HCT116 (cell line): ENCODE results near the gene LHFPL6. TPM values are rescaled to one million over a fixed set of nuclear protein-coding genes. Genes with fewer than 3 reads are reported as not detected.

ENCODE experiments used
- ATAC-seq: fragments of 200-7000 bp; cut with Tn5 transposase; 2 replicates; pipeline ENCODE4 v1.9.1; 2020; ENCODE audit warnings: mild to moderate bottlenecking, moderate library complexity
- BruUV-seq: library from RNA; stranded (reverse); fragments of 400-500 nt; replicated peaks from 2 replicates; lab custom pipeline; 2021; lab: Mats Ljungman, UMichigan
- CTCF ChIA-PET: fragments of 300-600 bp; sonication (Branson Sonifier 250); formaldehyde crosslinking; loops from one replicate; lab custom pipeline; 2021; ENCODE audit warnings: antibody characterized with exemption; lab: Charles Lee
- POLR2A ChIA-PET: fragments of 300-600, 350-600 bp; sonication (Branson Sonifier 250); formaldehyde crosslinking; loops from one replicate; lab custom pipeline; 2021; ENCODE audit warnings: antibody characterized with exemption; lab: Charles Lee
- RAD21 ChIA-PET, 2 experiments: fragments of 300-600 bp; sonication (Branson Sonifier 250); formaldehyde crosslinking; loops; one replicate each; lab custom pipeline; 2023; ENCODE audit warnings: low total read pairs in 2 of 2; ENCODE audit not compliant: uncharacterized antibody in 2 of 2, unreplicated experiment in 2 of 2, low non-redundant PET in 1 of 2; lab: Charles Lee
- DNase-seq: peaks from one replicate; pipeline ENCODE4 v3.0.0-alpha.2; 2010; ENCODE audit warnings: low read depth, low spot score
- H2AFZ ChIP-seq: fragments of 200-600 bp; shearing (Covaris generic), sonication (generic); 2 replicates; pipeline ENCODE4 v1.6.1; 2017; ENCODE audit warnings: low read depth, mixed run types, mixed read lengths, antibody characterized with exemption, low read length; ENCODE audit not compliant: poor library complexity, severe bottlenecking
- H3K27ac ChIP-seq: 2 replicates; pipeline ENCODE4 v1.5.1; 2012; ENCODE audit warnings: low read depth, low read length
- H3K27me3 ChIP-seq: fragments of 200-600 bp; sonication (generic); 2 replicates; pipeline ENCODE4 v1.6.1; 2016; ENCODE audit warnings: mixed run types, low read length, mixed read lengths; ENCODE audit not compliant: insufficient read depth
- H3K36me3 ChIP-seq, 2 experiments: fragments of 200-500 bp in 1 of 2; fragments of 200-600 bp in 1 of 2; sonication (Bioruptor generic) in 1 of 2; sonication (generic) in 1 of 2; 2 replicates each; pipeline versions ENCODE4 v1.5.1 to v1.6.1; 2014 to 2016; ENCODE audit warnings: low read length in 2 of 2, inconsistent platforms in 1 of 2, mixed read lengths in 1 of 2, mixed run types in 1 of 2; ENCODE audit not compliant: insufficient read depth in 2 of 2, control insufficient read depth in 1 of 2
- H3K4me1 ChIP-seq, 2 experiments: fragments of 200-600 bp in 1 of 2; sonication (generic) in 1 of 2; 2 replicates each; pipeline versions ENCODE4 v1.5.1 to v1.6.1; 2012 to 2017; ENCODE audit warnings: low read length in 2 of 2, inconsistent platforms in 1 of 2, mild to moderate bottlenecking in 1 of 2, mixed read lengths in 1 of 2, mixed run types in 1 of 2, moderate library complexity in 1 of 2; ENCODE audit not compliant: insufficient read depth in 2 of 2, control insufficient read depth in 1 of 2
- H3K4me2 ChIP-seq: fragments of 200-600 bp; sonication (generic); 2 replicates; pipeline ENCODE4 v1.6.1; 2017; ENCODE audit warnings: mixed run types, low read length, mixed read lengths
- H3K4me3 ChIP-seq, 2 experiments: fragments of 200-600 bp in 1 of 2; sonication (generic) in 1 of 2; replicated peaks in 1 of 2; 2 replicates each; pipeline ENCODE4 v1.5.1; 2011 to 2016; ENCODE audit warnings: low read length in 2 of 2, control low read depth in 1 of 2, low read depth in 1 of 2, mild to moderate bottlenecking in 1 of 2, mixed read lengths in 1 of 2, mixed run types in 1 of 2
- H3K79me2 ChIP-seq: fragments of 200-600 bp; sonication (generic); 2 replicates; pipeline ENCODE4 v1.6.1; 2017; ENCODE audit warnings: mild to moderate bottlenecking, mixed run types, low read length, moderate library complexity, mixed read lengths; ENCODE audit not compliant: insufficient read depth
- H3K9ac ChIP-seq: fragments of 200-600 bp; sonication (generic); 2 replicates; pipeline ENCODE4 v1.6.1; 2016; ENCODE audit warnings: low read length, mixed read lengths
- H3K9me2 ChIP-seq: fragments of 200-600 bp; sonication (generic), shearing (Covaris generic); 2 replicates; pipeline ENCODE4 v1.6.1; 2017; ENCODE audit warnings: mixed run types, mild to moderate bottlenecking, moderate library complexity; ENCODE audit not compliant: insufficient read depth
- H3K9me3 ChIP-seq, 2 experiments: fragments of 200-500 bp in 1 of 2; fragments of 200-600 bp in 1 of 2; sonication (Bioruptor generic) in 1 of 2; sonication (generic) in 1 of 2; 2 replicates each; pipeline ENCODE4 v1.6.1; 2014 to 2017; ENCODE audit warnings: low read length in 2 of 2, mixed read lengths in 2 of 2, inconsistent platforms in 1 of 2, low read depth in 1 of 2, mild to moderate bottlenecking in 1 of 2, mixed run types in 1 of 2, moderate library complexity in 1 of 2; ENCODE audit not compliant: control insufficient read depth in 1 of 2, insufficient read depth in 1 of 2
- H4K20me1 ChIP-seq: fragments of 200-600 bp; sonication (generic), shearing (Covaris generic); 2 replicates; pipeline ENCODE4 v1.6.1; 2017; ENCODE audit warnings: mixed run types, mild to moderate bottlenecking, moderate library complexity; ENCODE audit not compliant: insufficient read depth
- CBX3 ChIP-seq: IDR thresholded peaks from 2 replicates; pipeline ENCODE4 v1.6.1; 2012; ENCODE audit warnings: low read depth
- CEBPB ChIP-seq: IDR thresholded peaks from 2 replicates; pipeline ENCODE4 v1.6.1; 2012; ENCODE audit warnings: low read depth
- EGR1 ChIP-seq: IDR thresholded peaks from 2 replicates; pipeline ENCODE4 v1.6.1; 2012; ENCODE audit warnings: low read depth
- ELF1 ChIP-seq: IDR thresholded peaks from 2 replicates; pipeline ENCODE4 v1.6.1; 2012; ENCODE audit warnings: low read depth, borderline replicate concordance
- EZH2 ChIP-seq: fragments of 200-600 bp; sonication (generic); IDR thresholded peaks from 2 replicates; pipeline ENCODE4 v1.6.1; 2017; ENCODE audit warnings: antibody characterized with exemption, mixed run types
- EZH2phosphoT487 ChIP-seq: fragments of 200-600 bp; IDR thresholded peaks from 2 replicates; pipeline ENCODE4 v1.6.1; 2018; ENCODE audit warnings: antibody characterized with exemption, borderline replicate concordance
- FOSL1 ChIP-seq: IDR thresholded peaks from 2 replicates; pipeline ENCODE4 v1.6.1; 2012; ENCODE audit warnings: low read depth
- JUND ChIP-seq: IDR thresholded peaks from 2 replicates; pipeline ENCODE4 v1.6.1; 2012
- POLR2AphosphoS5 ChIP-seq: IDR thresholded peaks from 2 replicates; pipeline ENCODE4 v1.6.1; 2011; ENCODE audit warnings: mild to moderate bottlenecking, low read depth, low read length, moderate library complexity
- RAD21 ChIP-seq: IDR thresholded peaks from 2 replicates; pipeline ENCODE4 v1.6.1; 2012; ENCODE audit warnings: low read depth, mild to moderate bottlenecking
- SP1 ChIP-seq: IDR thresholded peaks from 2 replicates; pipeline ENCODE4 v1.6.1; 2012; ENCODE audit warnings: low read depth
- TCF7L2 ChIP-seq: IDR thresholded peaks from 2 replicates; pipeline ENCODE4 v1.7.0; 2011; ENCODE audit warnings: borderline replicate concordance, inconsistent platforms; ENCODE audit not compliant: insufficient read depth, insufficient read length; ENCODE audit errors: extremely low read depth
- YY1 ChIP-seq: IDR thresholded peaks from 2 replicates; pipeline ENCODE4 v1.6.1; 2011; ENCODE audit warnings: low read length, low read depth, moderate library complexity, mild to moderate bottlenecking; ENCODE audit not compliant: insufficient replicate concordance; ENCODE audit errors: extremely low read depth
- ZFX ChIP-seq: fragments of 450-650 bp; IDR thresholded peaks from 2 replicates; pipeline ENCODE4 v1.6.1; 2017
- ZNF274 ChIP-seq: fragments of 200-500 bp; sonication (Bioruptor generic); IDR thresholded peaks from 2 replicates; pipeline ENCODE4 v1.6.1; 2014; ENCODE audit warnings: mild to moderate bottlenecking, low read depth, low read length, inconsistent platforms
- intact Hi-C: fragments of 100-400 bp; cut with micrococcal nuclease; formaldehyde crosslinking; loops from 2 replicates; pipeline ENCODE4 v1.10.0; 2022
- total RNA-seq: library from RNA; stranded (reverse); gene quantifications from one replicate; pipeline ENCODE4 v1.2.1, GENCODE V29; 2021; ENCODE audit not compliant: unreplicated experiment
- TF ChIP-seq, protein P1 (sequence below): IDR thresholded peaks from 2 replicates; pipeline ENCODE4 v1.6.1; 2012; ENCODE audit warnings: low read depth
- TF ChIP-seq, protein P2 (sequence below), 3 experiments: fragments of 200-600 bp in 1 of 3; sonication (generic) in 1 of 3; IDR thresholded peaks in 2 of 3; conservative IDR thresholded peaks in 1 of 3; 2 replicates each; pipeline ENCODE4 v1.5.1; 2012 to 2017; ENCODE audit warnings: low read depth in 2 of 3, low read length in 2 of 3, antibody characterized with exemption in 1 of 3, borderline replicate concordance in 1 of 3, control low read depth in 1 of 3, mild to moderate bottlenecking in 1 of 3, mixed read lengths in 1 of 3, mixed run types in 1 of 3, moderate library complexity in 1 of 3; ENCODE audit not compliant: insufficient read depth in 1 of 3
- TF ChIP-seq, protein P3 (sequence below): IDR thresholded peaks from 2 replicates; pipeline ENCODE4 v1.6.1; 2012

The LHFPL6 gene
- total RNA-seq, 1 experiment from 2014 or later = 0.22 TPM

DNA sequence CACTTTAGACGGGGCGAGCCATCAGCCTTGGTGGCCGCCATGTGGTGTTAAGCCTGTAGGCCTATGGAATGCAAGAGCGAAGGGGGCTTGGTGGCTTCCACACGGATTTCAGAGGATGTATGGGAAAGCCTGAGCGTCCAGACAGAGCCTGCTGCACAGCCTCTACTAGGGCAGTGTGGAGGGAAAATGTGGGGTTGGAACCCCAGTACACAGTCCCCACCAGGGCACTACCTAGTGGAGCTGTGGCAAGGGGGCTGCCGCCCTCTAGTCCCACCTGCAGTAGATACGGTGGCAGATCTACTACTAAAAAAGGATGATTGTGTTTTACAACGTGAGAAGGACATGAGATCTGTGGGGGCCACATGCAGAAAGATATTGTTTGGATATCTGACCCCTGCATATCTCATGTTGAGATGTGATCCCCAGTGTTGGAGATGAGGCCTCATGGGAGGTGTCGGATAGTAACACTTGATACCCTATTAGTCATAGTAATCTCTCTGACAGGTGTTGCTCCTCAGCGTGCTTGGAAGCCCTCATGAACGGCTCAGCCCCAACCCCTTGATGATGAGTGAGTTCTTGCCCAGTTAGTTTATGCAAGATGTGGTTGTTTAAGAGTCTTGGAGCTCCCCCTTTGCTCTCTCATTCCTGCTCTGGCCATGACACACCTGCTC, 45.6 kb downstream of the LHFPL6 start:
- Histone ChIP-seq H3K9ac (no peak overlapping the region), H3K4me1 (no peaks in the 10 kb centered on the region; a peak in 1 of 4 replicates), H3K79me2 (no peaks in the 10 kb centered on the region), H3K27me3 (no peaks in the 10 kb centered on the region), H3K9me2 (no peaks in the 10 kb centered on the region; the same call in 1 of the 2 replicates), H3K4me2 (no peak overlapping the region), H2AFZ (no peak overlapping the region), H3K27ac (no peak overlapping the region), H3K9me3 (no peaks in the 10 kb centered on the region)
- RAD21 ChIA-PET = no interaction called here
- no TSS peak for BruUV-seq
- DNase-seq = no peak
- intact Hi-C loops = no loop called here
- CTCF ChIA-PET = no interaction called here
- POLR2A ChIA-PET = no interaction called here
- ATAC-seq = no peak
- TF ChIP-seq TCF7L2 (no peak), RAD21 (no peak), YY1 (no peak), ZFX (no peak), CEBPB (no peak), POLR2AphosphoS5 (no peak), FOSL1 (no peak), EZH2 (no peak), JUND (no peak), EZH2phosphoT487 (no peak), SP1 (no peak), ZNF274 (no peak), ELF1 (no peak), EGR1 (no peak), CBX3 (no peak)
- TF ChIP-seq, protein P1, sequence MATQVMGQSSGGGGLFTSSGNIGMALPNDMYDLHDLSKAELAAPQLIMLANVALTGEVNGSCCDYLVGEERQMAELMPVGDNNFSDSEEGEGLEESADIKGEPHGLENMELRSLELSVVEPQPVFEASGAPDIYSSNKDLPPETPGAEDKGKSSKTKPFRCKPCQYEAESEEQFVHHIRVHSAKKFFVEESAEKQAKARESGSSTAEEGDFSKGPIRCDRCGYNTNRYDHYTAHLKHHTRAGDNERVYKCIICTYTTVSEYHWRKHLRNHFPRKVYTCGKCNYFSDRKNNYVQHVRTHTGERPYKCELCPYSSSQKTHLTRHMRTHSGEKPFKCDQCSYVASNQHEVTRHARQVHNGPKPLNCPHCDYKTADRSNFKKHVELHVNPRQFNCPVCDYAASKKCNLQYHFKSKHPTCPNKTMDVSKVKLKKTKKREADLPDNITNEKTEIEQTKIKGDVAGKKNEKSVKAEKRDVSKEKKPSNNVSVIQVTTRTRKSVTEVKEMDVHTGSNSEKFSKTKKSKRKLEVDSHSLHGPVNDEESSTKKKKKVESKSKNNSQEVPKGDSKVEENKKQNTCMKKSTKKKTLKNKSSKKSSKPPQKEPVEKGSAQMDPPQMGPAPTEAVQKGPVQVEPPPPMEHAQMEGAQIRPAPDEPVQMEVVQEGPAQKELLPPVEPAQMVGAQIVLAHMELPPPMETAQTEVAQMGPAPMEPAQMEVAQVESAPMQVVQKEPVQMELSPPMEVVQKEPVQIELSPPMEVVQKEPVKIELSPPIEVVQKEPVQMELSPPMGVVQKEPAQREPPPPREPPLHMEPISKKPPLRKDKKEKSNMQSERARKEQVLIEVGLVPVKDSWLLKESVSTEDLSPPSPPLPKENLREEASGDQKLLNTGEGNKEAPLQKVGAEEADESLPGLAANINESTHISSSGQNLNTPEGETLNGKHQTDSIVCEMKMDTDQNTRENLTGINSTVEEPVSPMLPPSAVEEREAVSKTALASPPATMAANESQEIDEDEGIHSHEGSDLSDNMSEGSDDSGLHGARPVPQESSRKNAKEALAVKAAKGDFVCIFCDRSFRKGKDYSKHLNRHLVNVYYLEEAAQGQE = no peak
- TF ChIP-seq, protein P2, sequence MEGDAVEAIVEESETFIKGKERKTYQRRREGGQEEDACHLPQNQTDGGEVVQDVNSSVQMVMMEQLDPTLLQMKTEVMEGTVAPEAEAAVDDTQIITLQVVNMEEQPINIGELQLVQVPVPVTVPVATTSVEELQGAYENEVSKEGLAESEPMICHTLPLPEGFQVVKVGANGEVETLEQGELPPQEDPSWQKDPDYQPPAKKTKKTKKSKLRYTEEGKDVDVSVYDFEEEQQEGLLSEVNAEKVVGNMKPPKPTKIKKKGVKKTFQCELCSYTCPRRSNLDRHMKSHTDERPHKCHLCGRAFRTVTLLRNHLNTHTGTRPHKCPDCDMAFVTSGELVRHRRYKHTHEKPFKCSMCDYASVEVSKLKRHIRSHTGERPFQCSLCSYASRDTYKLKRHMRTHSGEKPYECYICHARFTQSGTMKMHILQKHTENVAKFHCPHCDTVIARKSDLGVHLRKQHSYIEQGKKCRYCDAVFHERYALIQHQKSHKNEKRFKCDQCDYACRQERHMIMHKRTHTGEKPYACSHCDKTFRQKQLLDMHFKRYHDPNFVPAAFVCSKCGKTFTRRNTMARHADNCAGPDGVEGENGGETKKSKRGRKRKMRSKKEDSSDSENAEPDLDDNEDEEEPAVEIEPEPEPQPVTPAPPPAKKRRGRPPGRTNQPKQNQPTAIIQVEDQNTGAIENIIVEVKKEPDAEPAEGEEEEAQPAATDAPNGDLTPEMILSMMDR (IDR thresholded peaks at IDR 0.05 in 2 of 3, conservative IDR thresholded peaks at IDR 0.05 in 1 of 3; ENCODE audit: borderline replicate concordance in 1 of 3, insufficient read depth in 1 of 3, low read depth in 2 of 3, low read length in 2 of 3) = no peak
- TF ChIP-seq, protein P3, sequence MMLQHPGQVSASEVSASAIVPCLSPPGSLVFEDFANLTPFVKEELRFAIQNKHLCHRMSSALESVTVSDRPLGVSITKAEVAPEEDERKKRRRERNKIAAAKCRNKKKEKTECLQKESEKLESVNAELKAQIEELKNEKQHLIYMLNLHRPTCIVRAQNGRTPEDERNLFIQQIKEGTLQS = no peak
- TF ChIP-seq, all 23 proteins: peak for 0
- Histone ChIP-seq H3K4me3 (no peak overlapping the region), H3K36me3 (no peaks in the 10 kb centered on the region), H4K20me1 (no peaks in the 10 kb centered on the region)
